ENCODE measurements around the gene IQCF2. TPM values are rescaled to one million over a fixed set of nuclear protein-coding genes. Genes with fewer than 3 reads are reported as not detected.
"Not testable (repeated sequence)": the region's sequence is repeated elsewhere in the genome, so short reads cannot be mapped to it uniquely, and the experiment has no call there.

The IQCF2 gene
- total RNA-seq, 4 donors from 2014 or later, result not detected

DNA sequence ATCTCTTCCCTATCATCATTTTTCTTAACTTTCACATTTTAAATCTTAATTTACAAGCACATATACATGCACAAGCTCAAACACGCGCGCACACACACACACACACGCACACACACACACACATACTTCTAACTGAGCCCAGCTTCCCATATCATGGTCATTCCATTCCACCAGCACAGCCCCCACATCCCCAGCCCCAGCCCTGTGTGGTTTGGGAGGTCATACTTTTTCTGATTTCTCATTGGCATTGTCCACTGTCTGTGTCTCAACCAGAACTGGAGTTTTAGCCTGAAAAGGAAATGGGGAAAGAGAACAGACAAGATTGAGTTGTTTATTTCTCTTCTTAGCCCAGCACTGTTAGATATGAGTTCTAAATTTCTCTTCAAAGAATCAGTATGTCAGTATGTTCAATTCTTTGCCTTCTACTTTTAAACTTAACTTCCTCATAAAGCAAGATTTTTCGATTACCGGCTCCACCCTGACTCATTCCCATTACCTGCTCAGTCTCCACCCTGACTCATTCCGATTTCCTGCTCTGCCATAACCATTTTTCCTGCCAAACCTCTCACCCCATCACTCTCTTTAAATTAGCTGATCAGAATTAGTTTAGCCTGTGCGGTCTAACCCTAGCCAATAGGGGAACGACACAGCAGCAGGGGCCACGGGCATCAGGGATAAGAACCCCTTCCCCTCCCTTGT lies 35.3 kb downstream of the IQCF2 start:
- no peaks in the 10 kb centered on the region for H3K36me3 ChIP-seq
- H3K27me3 ChIP-seq, result no peaks in the 10 kb centered on the region
- H3K9me3 ChIP-seq, result no peaks in the 10 kb centered on the region
- H3K4me3 ChIP-seq (replicated peaks in 1 of 3), result no peak overlapping the region
- intact Hi-C loops (cut with DNase I), result no loop called here
- DNase-seq, result no peak
- 89 to 95% methylated on average over 10 of the region's 10 CpGs for WGBS, 2 donors
- TF ChIP-seq POLR2A (IDR thresholded peaks at IDR 0.05), result no peak
- TF ChIP-seq, protein P1, sequence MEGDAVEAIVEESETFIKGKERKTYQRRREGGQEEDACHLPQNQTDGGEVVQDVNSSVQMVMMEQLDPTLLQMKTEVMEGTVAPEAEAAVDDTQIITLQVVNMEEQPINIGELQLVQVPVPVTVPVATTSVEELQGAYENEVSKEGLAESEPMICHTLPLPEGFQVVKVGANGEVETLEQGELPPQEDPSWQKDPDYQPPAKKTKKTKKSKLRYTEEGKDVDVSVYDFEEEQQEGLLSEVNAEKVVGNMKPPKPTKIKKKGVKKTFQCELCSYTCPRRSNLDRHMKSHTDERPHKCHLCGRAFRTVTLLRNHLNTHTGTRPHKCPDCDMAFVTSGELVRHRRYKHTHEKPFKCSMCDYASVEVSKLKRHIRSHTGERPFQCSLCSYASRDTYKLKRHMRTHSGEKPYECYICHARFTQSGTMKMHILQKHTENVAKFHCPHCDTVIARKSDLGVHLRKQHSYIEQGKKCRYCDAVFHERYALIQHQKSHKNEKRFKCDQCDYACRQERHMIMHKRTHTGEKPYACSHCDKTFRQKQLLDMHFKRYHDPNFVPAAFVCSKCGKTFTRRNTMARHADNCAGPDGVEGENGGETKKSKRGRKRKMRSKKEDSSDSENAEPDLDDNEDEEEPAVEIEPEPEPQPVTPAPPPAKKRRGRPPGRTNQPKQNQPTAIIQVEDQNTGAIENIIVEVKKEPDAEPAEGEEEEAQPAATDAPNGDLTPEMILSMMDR (IDR thresholded peaks at IDR 0.05), result no peak
- H3K27ac ChIP-seq, result no peak overlapping the region
- no peaks in the 10 kb centered on the region for H3K4me1 ChIP-seq

DNA sequence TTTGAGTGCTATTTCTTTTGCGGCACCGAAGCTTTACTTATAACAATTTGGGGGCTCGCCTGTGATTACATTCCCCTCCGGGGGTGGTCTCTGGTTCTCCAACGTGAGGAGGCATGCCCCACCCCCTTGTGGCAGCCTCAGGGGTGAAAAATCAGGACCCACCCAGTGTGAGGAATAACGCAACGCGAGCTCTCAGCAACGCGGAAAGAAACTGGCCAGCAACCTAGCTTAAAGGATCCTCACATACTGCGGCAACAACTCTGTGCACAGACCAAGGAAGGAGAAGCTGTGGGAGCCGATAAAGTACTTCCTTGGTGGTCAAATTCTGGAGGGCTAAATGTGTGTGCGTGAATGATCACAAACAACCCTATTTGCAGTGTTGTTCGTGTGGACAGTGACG lies 36.0 kb downstream of the IQCF2 start:
- H3K4me1 ChIP-seq, result no peaks in the 10 kb centered on the region
- intact Hi-C loops (cut with DNase I), result no loop called here
- H3K27ac ChIP-seq, result no peak overlapping the region
- H3K36me3 ChIP-seq, result no peaks in the 10 kb centered on the region
- WGBS, 2 donors, result 90 to 91% methylated on average over 15 of the region's 15 CpGs
- no peak for DNase-seq
- no peak overlapping the region for H3K4me3 ChIP-seq (replicated peaks in 1 of 3)
- TF ChIP-seq, protein P1 (IDR thresholded peaks at IDR 0.05), result no peak
- TF ChIP-seq POLR2A (IDR thresholded peaks at IDR 0.05), result no peak
- H3K9me3 ChIP-seq, result no peaks in the 10 kb centered on the region
- H3K27me3 ChIP-seq, result no peaks in the 10 kb centered on the region

DNA sequence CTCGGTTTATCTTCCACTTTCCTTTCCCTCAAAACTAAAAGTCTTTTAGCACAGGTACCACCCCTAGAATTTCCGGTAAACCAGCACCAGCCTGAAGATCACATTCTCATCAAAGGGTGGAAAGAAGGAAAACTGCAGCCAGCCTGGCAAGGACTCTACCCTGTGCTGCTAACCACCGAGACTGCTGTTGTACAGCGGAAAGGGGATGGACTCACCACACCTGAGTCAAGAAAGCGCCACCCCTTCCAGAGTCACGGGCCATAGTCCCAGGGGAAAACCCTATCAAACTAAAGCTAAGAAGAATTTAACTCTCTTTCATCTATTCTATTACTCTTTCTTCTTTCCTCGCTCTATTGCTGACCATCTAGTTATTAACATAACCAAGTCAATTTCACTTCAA lies 38.6 kb downstream of the IQCF2 start:
- intact Hi-C loops (cut with DNase I); H3K36me3 ChIP-seq; H3K27ac ChIP-seq; H3K9me3 ChIP-seq; DNase-seq; H3K4me3 ChIP-seq (replicated peaks in 1 of 3); H3K27me3 ChIP-seq; H3K4me1 ChIP-seq: not testable (repeated sequence)
- WGBS, 2 donors, result 69 to 77% methylated on average over 7 of the region's 7 CpGs

DNA sequence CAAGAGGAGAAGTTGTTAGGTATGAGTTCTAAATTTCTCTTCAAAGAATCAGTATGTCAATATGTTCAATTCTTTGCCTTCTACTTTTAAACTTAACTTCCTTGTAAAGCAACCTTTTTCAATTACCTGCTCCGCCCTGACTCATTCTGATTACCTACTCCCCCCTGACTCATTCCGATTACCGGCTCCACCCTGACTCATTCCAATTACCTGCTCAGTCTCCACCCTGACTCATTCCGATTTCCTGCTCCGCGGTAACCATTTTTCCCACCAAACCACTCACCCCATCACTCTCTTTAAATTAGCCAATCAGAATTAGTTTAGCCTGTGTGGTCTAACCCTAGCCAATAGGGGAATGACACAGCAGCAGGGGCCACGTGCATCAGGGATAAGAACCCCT lies 40.9 kb downstream of the IQCF2 start:
- intact Hi-C loops (cut with DNase I); H3K36me3 ChIP-seq; H3K4me3 ChIP-seq (replicated peaks in 1 of 3); DNase-seq; H3K9me3 ChIP-seq; H3K27me3 ChIP-seq; H3K4me1 ChIP-seq; H3K27ac ChIP-seq: not testable (repeated sequence)
- WGBS, 2 donors, result 76 to 77% methylated on average over 7 of the region's 7 CpGs

DNA sequence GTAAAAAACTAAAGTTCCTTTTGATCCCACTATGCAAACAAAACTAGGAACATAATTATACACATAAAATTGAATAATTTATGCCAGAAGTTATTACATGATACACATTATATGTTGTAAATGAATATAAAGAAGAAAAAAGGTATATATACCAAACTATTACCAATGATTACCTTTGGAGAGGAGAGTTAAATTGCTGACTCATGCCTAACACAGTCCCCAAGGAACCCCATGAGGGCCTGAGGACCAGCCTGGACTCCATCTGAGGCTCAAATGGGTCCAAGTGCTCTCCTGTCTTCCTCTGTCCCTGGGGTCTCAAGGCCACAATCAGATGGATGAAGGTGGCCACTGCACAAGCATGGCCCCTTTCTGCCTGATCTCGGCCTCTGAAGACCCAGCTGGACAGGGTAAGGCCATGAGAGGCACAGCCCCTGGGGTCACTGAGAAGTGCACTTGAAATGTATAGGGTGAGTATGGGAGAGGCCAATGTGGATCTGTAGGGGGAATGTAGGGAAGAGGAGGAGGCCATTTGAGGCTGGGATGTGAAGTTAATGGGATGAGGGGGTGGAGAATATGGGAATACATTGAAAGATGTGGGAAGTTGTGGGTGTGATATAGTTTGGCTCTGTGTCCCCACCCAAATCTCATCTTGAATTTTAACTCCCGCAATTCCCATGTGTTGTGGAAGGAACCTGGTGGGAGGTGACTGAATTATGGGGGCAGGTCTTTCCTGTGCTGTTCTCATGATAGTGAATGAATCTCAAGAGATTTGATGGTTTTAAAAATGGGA lies 42.8 kb downstream of the IQCF2 start:
- no peak for DNase-seq
- H3K27ac ChIP-seq, result no peak overlapping the region
- no peak overlapping the region for H3K4me3 ChIP-seq (replicated peaks in 1 of 3)
- H3K36me3 ChIP-seq, result no peaks in the 10 kb centered on the region
- H3K4me1 ChIP-seq, result no peaks in the 10 kb centered on the region
- TF ChIP-seq POLR2A (IDR thresholded peaks at IDR 0.05), result no peak
- TF ChIP-seq, protein P1 (IDR thresholded peaks at IDR 0.05), result no peak
- intact Hi-C loops (cut with DNase I), result no loop called here
- H3K9me3 ChIP-seq, result no peaks in the 10 kb centered on the region
- 88 to 95% methylated on average over 2 of the region's 2 CpGs for WGBS, 2 donors
- no peaks in the 10 kb centered on the region for H3K27me3 ChIP-seq

DNA sequence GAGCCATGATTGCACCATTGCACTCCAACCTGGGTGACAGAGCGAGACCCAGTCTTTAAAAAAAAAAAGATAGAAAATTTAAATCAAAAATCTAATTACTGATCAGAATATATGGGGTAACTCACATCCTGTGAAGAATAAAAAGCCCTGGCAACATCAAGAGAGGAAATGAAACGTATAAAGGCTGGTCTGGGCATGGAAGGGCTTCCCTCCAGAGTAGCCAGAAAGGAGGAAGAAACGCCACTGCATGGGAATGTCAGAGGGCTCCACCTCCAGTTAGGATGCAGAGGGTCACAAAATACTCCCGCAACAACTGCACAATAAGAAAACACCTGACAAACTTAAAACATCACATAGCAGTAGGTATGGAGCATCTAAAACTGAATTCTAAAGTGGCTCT lies 46.6 kb downstream of the IQCF2 start:
- Histone ChIP-seq H3K36me3 (no peaks in the 10 kb centered on the region), H3K27ac (no peak overlapping the region), H3K27me3 (no peaks in the 10 kb centered on the region), H3K4me1 (no peaks in the 10 kb centered on the region), H3K9me3 (no peaks in the 10 kb centered on the region), H3K4me3 (replicated peaks in 1 of 3) (no peak overlapping the region)
- DNase-seq, result no peak
- whole genome bisulfite sequencing, 2 donors, result 74 to 79% methylated on average over 4 of the region's 4 CpGs
- no peak for TF ChIP-seq POLR2A (IDR thresholded peaks at IDR 0.05)
- TF ChIP-seq, protein P1 (IDR thresholded peaks at IDR 0.05), result no peak
- intact Hi-C loops (cut with DNase I), result no loop called here
